MG63 (cell line): ENCODE measurements around the gene MYO5C. TPM values are rescaled to one million over a fixed set of nuclear protein-coding genes. Genes with fewer than 3 reads are reported as not detected.

ENCODE experiments used
- DNase-seq: peaks from one replicate; pipeline ENCODE4 v3.0.0-alpha.2; 2020
- H3K27me3 ChIP-seq: fragments of 250-450 bp; sonication (Bioruptor Pico); 2 replicates; pipeline ENCODE4 v1.5.1; 2020; ENCODE audit warnings: mild to moderate bottlenecking, moderate library complexity
- H3K36me3 ChIP-seq: fragments of 250-450 bp; sonication (Bioruptor Pico); 2 replicates; pipeline ENCODE4 v1.5.1; 2020; ENCODE audit warnings: mild to moderate bottlenecking, moderate library complexity
- H3K4me3 ChIP-seq: fragments of 250-450 bp; sonication (Bioruptor Pico); 2 replicates; pipeline ENCODE4 v1.5.1; 2020; ENCODE audit warnings: mild to moderate bottlenecking, moderate library complexity
- H3K9me3 ChIP-seq: fragments of 250-450 bp; sonication (Bioruptor Pico); 2 replicates; pipeline ENCODE4 v1.5.1; 2020; ENCODE audit warnings: mild to moderate bottlenecking, moderate library complexity
- total RNA-seq: library from RNA; depleted of rRNA; stranded (reverse); fragments of >200 nt; shearing (Covaris generic); gene quantifications from 2 replicates; pipeline ENCODE4 v1.2.3, GENCODE V29; 2014; ENCODE audit warnings: low replicate concordance

MYO5C gene
- total RNA-seq, 1 experiment from 2014 or later, result not detected

DNA sequence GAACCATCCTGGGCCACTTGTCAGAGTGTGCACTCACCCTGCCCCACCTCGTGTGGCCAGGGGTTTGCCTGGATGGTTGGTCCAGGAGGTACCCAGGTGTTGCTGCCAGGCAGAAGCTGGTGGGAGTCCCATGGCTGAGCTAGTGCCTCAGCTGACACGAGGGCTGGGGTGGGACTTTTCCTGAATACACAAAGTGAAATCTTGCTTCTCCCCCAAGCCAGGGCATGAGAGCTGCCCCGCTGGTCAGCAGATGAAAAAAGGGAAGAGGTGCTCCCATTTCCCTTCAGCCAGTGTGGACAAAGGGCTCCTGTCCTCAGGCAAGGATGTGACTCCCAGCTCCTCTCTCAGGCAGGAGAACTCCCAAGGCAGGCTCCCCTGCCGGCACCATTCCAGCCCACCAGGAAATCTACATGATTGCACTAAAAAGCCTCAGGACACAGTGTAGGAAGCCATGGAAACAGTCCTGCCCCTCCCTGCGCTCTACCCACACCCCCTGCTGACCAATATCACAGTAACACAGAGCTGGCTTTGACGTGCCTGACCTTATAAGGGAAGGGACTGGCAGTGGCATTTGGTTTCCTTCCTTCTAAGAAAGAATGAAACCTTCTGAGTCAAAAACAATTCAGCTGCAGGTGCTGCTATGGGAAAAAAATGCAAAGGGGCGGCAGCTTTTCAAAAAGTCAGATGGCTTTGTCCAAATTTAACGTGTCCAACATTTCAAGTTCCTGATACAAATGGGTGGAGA lies 33.9 kb downstream of the MYO5C start:
- no peaks in the 10 kb centered on the region for H3K36me3 ChIP-seq
- no peaks in the 10 kb centered on the region for H3K9me3 ChIP-seq
- no peaks in the 10 kb centered on the region for H3K27me3 ChIP-seq
- H3K4me3 ChIP-seq, result no peak overlapping the region
- DNase-seq, result peak; percentile 39

DNA sequence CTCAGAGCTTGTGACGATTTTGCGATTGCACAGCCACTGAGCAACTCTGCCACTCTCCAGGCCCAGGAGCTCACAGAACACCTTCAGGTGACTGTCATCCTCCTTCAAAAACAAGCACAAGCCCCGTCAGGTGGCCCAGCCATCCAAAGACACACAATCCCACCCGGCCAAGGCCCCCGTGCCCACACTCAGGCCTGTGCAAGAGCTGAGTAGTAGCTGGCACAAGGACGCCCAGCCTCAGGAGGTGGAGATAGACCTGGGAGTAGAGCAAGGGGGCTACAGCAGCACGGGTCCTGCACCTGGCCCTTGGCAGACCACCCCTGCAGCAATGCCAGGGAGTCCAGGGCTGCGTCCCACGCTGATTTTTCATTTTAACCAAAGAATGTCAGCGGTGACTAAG lies 34.6 kb downstream of the MYO5C start:
- no peak for DNase-seq
- no peak overlapping the region for H3K4me3 ChIP-seq
- no peaks in the 10 kb centered on the region for H3K9me3 ChIP-seq
- H3K36me3 ChIP-seq, result no peaks in the 10 kb centered on the region
- H3K27me3 ChIP-seq, result no peaks in the 10 kb centered on the region

GRCh38 chr15:52259503-52259902 lies 36.1 kb downstream of the MYO5C start:
- Histone ChIP-seq H3K4me3 (no peak overlapping the region), H3K27me3 (no peaks in the 10 kb centered on the region), H3K36me3 (no peaks in the 10 kb centered on the region), H3K9me3 (no peaks in the 10 kb centered on the region)
- DNase-seq, result no peak

DNA sequence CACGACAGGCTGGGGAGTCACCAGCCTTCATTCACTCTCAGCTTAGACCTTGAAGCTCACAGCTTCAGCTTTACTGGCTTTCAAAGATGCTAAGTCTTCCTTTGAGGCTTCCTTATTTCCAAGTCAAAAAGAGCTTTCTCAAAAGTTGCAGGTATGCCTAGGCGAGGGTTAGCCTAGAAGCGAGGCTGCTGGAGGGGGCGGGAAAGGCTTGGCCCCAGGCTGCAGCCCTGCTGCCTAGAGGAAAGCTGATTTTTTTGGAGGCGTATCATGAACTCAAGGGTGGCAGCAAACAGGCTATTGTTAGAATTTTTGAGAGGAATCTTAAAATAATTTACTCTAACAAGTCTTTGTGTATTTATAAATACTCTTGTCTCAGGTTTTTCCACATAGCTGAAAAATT lies 37.1 kb downstream of the MYO5C start:
- no peaks in the 10 kb centered on the region for H3K9me3 ChIP-seq
- no peak overlapping the region for H3K4me3 ChIP-seq
- H3K27me3 ChIP-seq, result no peaks in the 10 kb centered on the region
- no peaks in the 10 kb centered on the region for H3K36me3 ChIP-seq
- DNase-seq, result no peak

- Histone ChIP-seq H3K36me3 (no peaks in the 10 kb centered on the region), H3K4me3 (no peak overlapping the region), H3K9me3 (no peaks in the 10 kb centered on the region), H3K27me3 (no peaks in the 10 kb centered on the region)
- peak; percentile 29 for DNase-seq
These were observed 37.9 kb downstream of the MYO5C start for GRCh38 chr15:52257734-52258062.

DNA sequence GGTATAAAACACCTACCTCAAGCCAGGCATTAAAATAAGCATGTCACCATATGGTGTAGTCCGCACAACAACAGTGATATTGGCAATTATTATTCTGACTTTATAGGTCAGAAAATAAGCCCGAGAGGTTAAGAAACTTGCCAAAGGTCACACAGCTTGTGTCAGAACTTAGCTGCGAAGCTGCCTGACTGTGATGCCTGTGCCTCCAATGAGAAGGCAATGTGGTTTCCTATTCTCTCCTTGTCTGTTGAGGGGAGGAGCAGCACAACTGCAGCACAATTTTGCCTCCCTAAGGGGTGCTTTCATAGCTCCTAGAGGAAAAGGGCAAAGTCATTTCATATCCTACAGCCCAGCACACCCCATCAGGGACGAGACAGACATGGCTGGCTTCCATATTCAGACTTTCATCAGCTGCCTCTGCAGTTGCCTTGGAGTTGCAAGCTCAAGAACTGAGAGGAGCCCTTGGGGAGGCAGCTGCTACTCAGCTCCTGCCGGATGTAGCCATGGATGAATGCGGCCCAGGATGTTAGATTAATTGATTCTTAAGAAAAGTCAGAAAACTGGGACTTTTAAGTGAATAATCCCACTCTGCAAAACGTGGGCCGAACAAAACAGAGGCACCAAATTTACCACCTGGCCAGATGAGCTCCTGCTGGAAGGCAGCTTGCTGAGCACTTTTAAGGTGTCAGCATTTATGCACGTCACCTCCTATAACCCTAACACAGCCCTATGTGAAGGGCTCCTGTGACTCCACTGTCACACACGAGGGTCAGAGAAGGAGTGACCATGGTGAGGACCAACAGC lies 38.5 kb downstream of the MYO5C start:
- no peak for DNase-seq
- Histone ChIP-seq H3K36me3 (no peaks in the 10 kb centered on the region), H3K9me3 (no peaks in the 10 kb centered on the region), H3K4me3 (no peak overlapping the region), H3K27me3 (no peaks in the 10 kb centered on the region)

GRCh38 chr15:52256366-52256765 lies 39.2 kb downstream of the MYO5C start:
- H3K36me3 ChIP-seq, result no peaks in the 10 kb centered on the region
- H3K9me3 ChIP-seq, result no peaks in the 10 kb centered on the region
- DNase-seq, result peak; percentile 54
- H3K27me3 ChIP-seq, result no peaks in the 10 kb centered on the region
- H3K4me3 ChIP-seq, result no peak overlapping the region

- Histone ChIP-seq H3K4me3 (no peak overlapping the region), H3K9me3 (no peaks in the 10 kb centered on the region), H3K27me3 (no peaks in the 10 kb centered on the region), H3K36me3 (no peaks in the 10 kb centered on the region)
- no peak for DNase-seq
These were observed 39.7 kb downstream of the MYO5C start for GRCh38 chr15:52255935-52256334.

DNA sequence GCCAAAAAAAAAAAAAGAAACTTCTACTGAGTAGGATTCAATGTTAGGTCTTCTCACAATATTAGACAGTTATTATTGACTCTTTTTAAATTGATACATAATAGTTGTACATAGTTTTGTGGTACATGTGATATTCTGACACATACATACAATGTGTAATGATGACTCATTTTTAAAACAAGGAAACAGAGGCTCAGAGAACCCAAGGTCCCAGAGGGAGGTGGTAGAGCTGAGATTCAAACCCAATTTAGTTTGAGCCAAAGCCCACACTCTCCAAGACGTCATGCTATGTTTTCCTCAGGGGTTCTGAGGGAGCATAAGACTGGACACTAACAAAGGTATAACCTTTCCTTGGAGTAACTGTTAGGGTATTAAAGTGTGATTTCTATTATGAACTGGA lies 40.6 kb downstream of the MYO5C start:
- H3K36me3 ChIP-seq, result no peaks in the 10 kb centered on the region
- H3K27me3 ChIP-seq, result no peaks in the 10 kb centered on the region
- no peak overlapping the region for H3K4me3 ChIP-seq
- no peaks in the 10 kb centered on the region for H3K9me3 ChIP-seq
- DNase-seq, result peak; percentile 21

- H3K4me3 ChIP-seq, result no peak overlapping the region
- H3K9me3 ChIP-seq, result no peaks in the 10 kb centered on the region
- no peaks in the 10 kb centered on the region for H3K27me3 ChIP-seq
- H3K36me3 ChIP-seq, result no peaks in the 10 kb centered on the region
- DNase-seq, result no peak
These were observed 41.2 kb downstream of the MYO5C start for GRCh38 chr15:52254391-52254790.

DNA sequence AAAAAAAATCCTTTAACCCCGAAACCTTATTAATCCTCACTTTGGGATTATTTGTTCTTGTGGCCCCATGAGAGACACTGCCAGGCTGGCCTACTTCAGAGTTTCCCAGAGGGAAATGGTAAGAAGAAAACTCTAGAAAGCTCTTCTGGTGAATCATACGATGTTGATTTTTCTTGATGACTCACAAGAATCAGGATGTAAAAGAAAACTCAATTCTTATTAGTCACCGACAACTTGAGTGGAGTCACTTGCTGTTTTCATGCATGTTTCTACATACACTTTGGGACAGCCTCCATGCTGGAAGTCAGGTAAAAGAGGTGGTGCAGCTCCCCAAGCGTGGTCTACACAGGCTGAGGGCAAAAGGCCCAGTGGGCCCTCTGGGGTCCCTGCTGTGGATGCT lies 42.8 kb downstream of the MYO5C start:
- Histone ChIP-seq H3K9me3 (no peaks in the 10 kb centered on the region), H3K36me3 (no peaks in the 10 kb centered on the region), H3K4me3 (no peak overlapping the region), H3K27me3 (no peaks in the 10 kb centered on the region)
- peak; percentile 48 for DNase-seq

GRCh38 chr15:52251144-52251860 lies 44.3 kb downstream of the MYO5C start:
- no peaks in the 10 kb centered on the region for H3K36me3 ChIP-seq
- H3K9me3 ChIP-seq, result no peaks in the 10 kb centered on the region
- DNase-seq, result no peak
- H3K27me3 ChIP-seq, result no peaks in the 10 kb centered on the region
- no peak overlapping the region for H3K4me3 ChIP-seq

- Histone ChIP-seq H3K4me3 (no peak overlapping the region), H3K27me3 (no peaks in the 10 kb centered on the region), H3K9me3 (no peaks in the 10 kb centered on the region), H3K36me3 (no peaks in the 10 kb centered on the region)
- DNase-seq, result no peak
These were observed 48.1 kb downstream of the MYO5C start for GRCh38 chr15:52247461-52247860.

GRCh38 chr15:52246686-52247431 lies 48.7 kb downstream of the MYO5C start:
- DNase-seq, result no peak

DNA sequence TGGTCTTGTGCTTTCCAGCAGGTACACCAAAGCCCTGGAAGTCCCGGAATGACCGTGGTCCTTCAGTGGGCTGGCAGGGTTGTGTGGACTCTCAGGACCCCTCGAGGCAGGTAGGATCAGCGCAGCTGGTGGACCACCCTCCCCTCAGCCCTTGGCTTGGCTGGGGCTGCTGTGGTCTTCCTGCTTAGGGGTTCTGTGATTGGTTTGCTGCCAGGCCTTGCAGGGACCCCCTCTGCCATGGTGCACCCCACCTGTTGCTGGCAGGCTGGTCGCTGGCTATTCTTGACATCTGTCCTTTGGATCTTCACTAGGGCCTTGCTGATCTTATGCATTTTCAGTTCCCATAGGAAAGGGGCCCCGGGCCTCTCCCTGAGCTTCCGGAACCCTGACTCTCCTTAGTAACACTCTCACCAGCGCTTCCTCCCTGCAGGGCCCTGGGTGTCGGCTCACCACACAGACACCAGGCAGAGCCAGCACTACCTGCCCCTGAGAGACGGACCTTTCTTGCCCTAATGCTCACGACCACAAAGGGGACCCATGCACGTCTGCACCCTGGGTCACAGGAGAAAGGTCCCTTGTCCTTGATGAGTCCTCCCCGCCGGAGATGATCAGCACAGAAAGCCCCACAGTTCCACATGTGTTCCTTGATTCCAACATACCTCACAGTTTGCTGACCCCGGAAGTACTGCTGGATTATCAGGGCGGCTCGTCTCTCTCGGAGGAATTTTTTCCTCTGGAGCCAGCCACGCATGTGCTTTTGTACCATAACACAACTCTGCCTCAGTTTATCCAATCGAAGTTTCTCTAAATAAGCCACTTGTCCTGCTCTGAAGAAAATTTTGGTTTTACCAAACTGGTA lies 51.7 kb downstream of the MYO5C start:
- Histone ChIP-seq H3K4me3 (no peak overlapping the region), H3K27me3 (no peaks in the 10 kb centered on the region), H3K36me3 (no peaks in the 10 kb centered on the region), H3K9me3 (no peaks in the 10 kb centered on the region)
- no peak for DNase-seq

More at GRCh38 chr15:52246686-52247431, 48.7 kb downstream of the MYO5C start:
- Histone ChIP-seq H3K4me3 (no peak overlapping the region), H3K9me3 (no peaks in the 10 kb centered on the region), H3K27me3 (no peaks in the 10 kb centered on the region), H3K36me3 (no peaks in the 10 kb centered on the region)

DNA sequence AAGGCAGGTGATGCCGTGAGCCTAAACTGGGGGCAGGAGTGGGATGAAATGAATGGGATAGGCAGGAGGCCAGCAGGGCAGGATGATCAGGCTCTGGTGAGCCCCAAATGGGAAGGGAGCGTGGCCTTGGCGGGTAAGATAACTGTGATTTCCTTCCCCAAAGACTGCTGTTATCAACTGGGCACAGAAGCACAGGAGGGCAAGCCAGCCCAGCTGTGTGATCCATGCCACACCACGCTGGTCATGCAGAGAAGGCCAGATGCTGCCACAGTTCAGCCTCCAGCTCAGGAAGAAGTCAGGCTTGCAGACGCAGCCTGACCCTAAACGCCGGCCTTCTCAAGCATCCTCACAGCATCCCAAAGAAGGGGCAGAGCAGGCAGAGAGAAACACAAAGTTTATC lies 52.3 kb downstream of the MYO5C start:
- Histone ChIP-seq H3K9me3 (no peaks in the 10 kb centered on the region), H3K27me3 (no peaks in the 10 kb centered on the region), H3K4me3 (no peak overlapping the region), H3K36me3 (no peaks in the 10 kb centered on the region)
- DNase-seq, result no peak
